Nephron (organoid): Measurements from ENCODE around the gene ITPRIPL1.
A peak's percentile ranks its signal among the peaks of the same experiment; 100 is the strongest.
"Not testable (repeated sequence)": the region's sequence is repeated elsewhere in the genome, so short reads cannot be mapped to it uniquely, and the experiment has no call there.

Source experiments
- H3K27ac Mint-ChIP-seq, 3 experiments: 2 replicates each; pipeline ENCODE4 v1.8.0; 2020; ENCODE audit warnings: mixed read lengths in 3 of 3, mild to moderate bottlenecking in 2 of 3, moderate library complexity in 1 of 3
- H3K27me3 Mint-ChIP-seq: 2 replicates; pipeline ENCODE4 v1.8.0; 2021; ENCODE audit warnings: low read depth, mild to moderate bottlenecking, moderate library complexity, mixed read lengths
- H3K36me3 Mint-ChIP-seq: 2 replicates; pipeline ENCODE4 v1.8.0; 2020; ENCODE audit warnings: low read depth, mixed read lengths
- H3K4me1 Mint-ChIP-seq: 2 replicates; pipeline ENCODE4 v1.8.0; 2020; ENCODE audit warnings: mixed read lengths
- H3K4me3 Mint-ChIP-seq, 3 experiments: 2 replicates each; pipeline ENCODE4 v1.8.0; 2020; ENCODE audit warnings: mild to moderate bottlenecking in 3 of 3, mixed read lengths in 3 of 3, moderate library complexity in 2 of 3
- H3K9me3 Mint-ChIP-seq: 2 replicates; pipeline ENCODE4 v1.8.0; 2020; ENCODE audit warnings: mixed read lengths
- CTCF ChIP-seq, 3 experiments: fragments of 200-600 bp; sonication (generic); IDR thresholded peaks; one replicate each; pipeline ENCODE4 v1.5.0; 2021; ENCODE audit warnings: antibody characterized with exemption in 3 of 3; ENCODE audit not compliant: unreplicated experiment in 3 of 3

ITPRIPL1 gene

GRCh38 chr2:96325041-96325883, at the start of gene ITPRIPL1:
TSS of gene ITPRIPL1 (plus strand) at chr2:96325317. CDS start at chr2:96325840, 523 bp downstream.
- no peaks in the 10 kb centered on the region for H3K9me3 Mint-ChIP-seq
- H3K4me3 Mint-ChIP-seq = peak within 1 kb of the TSS; percentile 83 to 87 (median 83)
- no peak for TF ChIP-seq CTCF (IDR thresholded peaks at IDR 0.05; ENCODE audit: unreplicated experiment in 3 of 3)

GRCh38 chr2:96276787-96277499, 48.2 kb upstream of the ITPRIPL1 start:
- H3K4me3 Mint-ChIP-seq = no peak overlapping the region
- no peak overlapping the region for H3K27ac Mint-ChIP-seq
- no peaks in the 10 kb centered on the region for H3K9me3 Mint-ChIP-seq
- H3K4me1 Mint-ChIP-seq = no peaks in the 10 kb centered on the region
- no peaks in the 10 kb centered on the region for H3K27me3 Mint-ChIP-seq
- no peak for TF ChIP-seq CTCF (IDR thresholded peaks at IDR 0.05; ENCODE audit: unreplicated experiment in 3 of 3)
- peaks cover 81% of the 10 kb centered on the region for H3K36me3 Mint-ChIP-seq

More at GRCh38 chr2:96325041-96325883, at the start of gene ITPRIPL1:
- H3K36me3 Mint-ChIP-seq = peaks cover 13% of the 10 kb centered on the region
- H3K27ac Mint-ChIP-seq = peak within 1 kb of the TSS in 2 of 3 experiments; percentile 27 to 66
- H3K27me3 Mint-ChIP-seq = peaks cover 56% of the 10 kb centered on the region
- H3K4me1 Mint-ChIP-seq = peaks cover 12% of the 10 kb centered on the region

GRCh38 chr2:96287273-96287856, 37.8 kb upstream of the ITPRIPL1 start:
- H3K36me3 Mint-ChIP-seq = peaks cover 82% of the 10 kb centered on the region
- no peak overlapping the region for H3K27ac Mint-ChIP-seq
- no peaks in the 10 kb centered on the region for H3K9me3 Mint-ChIP-seq
- no peak for TF ChIP-seq CTCF (IDR thresholded peaks at IDR 0.05; ENCODE audit: unreplicated experiment in 3 of 3)
- no peaks in the 10 kb centered on the region for H3K4me1 Mint-ChIP-seq
- no peaks in the 10 kb centered on the region for H3K27me3 Mint-ChIP-seq
- no peak overlapping the region for H3K4me3 Mint-ChIP-seq

GRCh38 chr2:96291751-96292150, 33.4 kb upstream of the ITPRIPL1 start:
- Mint-ChIP-seq H3K4me3 (no peak overlapping the region), H3K36me3 (peaks cover 89% of the 10 kb centered on the region), H3K4me1 (no peaks in the 10 kb centered on the region), H3K27ac (no peak overlapping the region), H3K9me3 (no peaks in the 10 kb centered on the region), H3K27me3 (no peaks in the 10 kb centered on the region)
- TF ChIP-seq CTCF (IDR thresholded peaks at IDR 0.05; ENCODE audit: unreplicated experiment in 3 of 3) = no peak

GRCh38 chr2:96294271-96294670, 30.8 kb upstream of the ITPRIPL1 start:
- H3K9me3 Mint-ChIP-seq, H3K4me3 Mint-ChIP-seq, H3K27ac Mint-ChIP-seq, H3K4me1 Mint-ChIP-seq, H3K27me3 Mint-ChIP-seq: not testable (repeated sequence)
- peaks cover 88% of the 10 kb centered on the region for H3K36me3 Mint-ChIP-seq

GRCh38 chr2:96296925-96297324, 28.2 kb upstream of the ITPRIPL1 start:
- no peak for TF ChIP-seq CTCF (IDR thresholded peaks at IDR 0.05; ENCODE audit: unreplicated experiment in 3 of 3)
- Mint-ChIP-seq H3K27me3 (no peaks in the 10 kb centered on the region), H3K36me3 (peaks cover 83% of the 10 kb centered on the region), H3K4me3 (no peak overlapping the region), H3K9me3 (no peaks in the 10 kb centered on the region), H3K4me1 (peaks cover 3% of the 10 kb centered on the region), H3K27ac (no peak overlapping the region)
